HG03439 (cell line): ENCODE data around the gene ROR2.

Experiments
- ATAC-seq: cut with Tn5 transposase; IDR thresholded peaks from one replicate; pipeline ENCODE4 v1.9.1; 2021; ENCODE audit warnings: mild to moderate bottlenecking, moderate library complexity; ENCODE audit not compliant: unreplicated experiment

The ROR2 gene

GRCh38 chr9:91882627-91883026 lies 67.4 kb downstream of the ROR2 start:
- ATAC-seq = no peak

DNA sequence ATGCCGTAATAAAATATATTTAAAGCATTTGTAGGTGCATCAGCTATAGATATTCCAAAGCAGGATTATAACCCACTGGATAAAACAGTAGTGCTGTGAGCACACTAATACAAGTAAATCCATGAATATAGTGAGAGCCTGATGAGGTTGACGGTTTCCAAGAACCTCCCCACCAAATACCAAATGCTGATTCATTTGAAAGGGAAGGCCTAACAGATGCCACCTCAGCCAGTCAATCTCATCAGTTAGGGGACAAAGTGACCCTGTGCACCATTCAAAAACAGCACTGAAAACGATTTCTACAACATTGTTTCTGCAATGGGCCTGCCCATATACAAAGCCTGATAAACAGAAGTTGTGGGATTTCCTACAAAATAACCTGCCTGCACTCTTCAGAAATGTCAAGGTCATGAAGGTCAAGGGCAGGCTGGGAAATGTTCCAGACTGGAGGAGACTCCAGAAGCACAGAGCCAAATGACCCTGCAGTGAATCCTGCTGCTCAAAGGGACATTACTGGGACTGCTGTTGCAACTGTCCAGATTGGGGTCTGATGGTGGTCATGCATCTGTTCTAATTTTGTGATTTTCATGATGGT lies 69.6 kb downstream of the ROR2 start:
- ATAC-seq = no peak

- no peak for ATAC-seq
Observed at GRCh38 chr9:91879231-91879630, 70.8 kb downstream of the ROR2 start.

DNA sequence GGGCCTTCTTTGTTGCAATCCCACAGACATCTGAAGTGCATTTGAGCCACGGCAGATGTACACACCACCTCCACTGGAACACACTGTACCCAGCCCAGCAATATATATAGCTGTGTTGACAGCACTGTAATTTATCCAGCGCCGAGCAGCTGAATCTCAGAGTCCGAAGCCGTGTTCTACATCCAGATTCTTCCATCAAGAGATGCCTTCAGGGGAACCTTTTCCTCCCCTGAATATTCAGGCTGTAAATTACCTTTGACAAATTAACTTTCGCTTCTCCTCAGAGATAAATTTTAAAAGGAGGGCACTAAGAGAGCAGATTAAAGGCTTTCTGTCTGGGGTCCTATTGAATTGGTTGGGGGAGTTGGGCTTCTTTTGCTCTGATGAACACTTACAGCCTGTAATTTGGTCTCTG lies 76.4 kb downstream of the ROR2 start:
- no peak for ATAC-seq

- no peak for ATAC-seq
Observed at GRCh38 chr9:91868732-91869391, 81.2 kb downstream of the ROR2 start.

DNA sequence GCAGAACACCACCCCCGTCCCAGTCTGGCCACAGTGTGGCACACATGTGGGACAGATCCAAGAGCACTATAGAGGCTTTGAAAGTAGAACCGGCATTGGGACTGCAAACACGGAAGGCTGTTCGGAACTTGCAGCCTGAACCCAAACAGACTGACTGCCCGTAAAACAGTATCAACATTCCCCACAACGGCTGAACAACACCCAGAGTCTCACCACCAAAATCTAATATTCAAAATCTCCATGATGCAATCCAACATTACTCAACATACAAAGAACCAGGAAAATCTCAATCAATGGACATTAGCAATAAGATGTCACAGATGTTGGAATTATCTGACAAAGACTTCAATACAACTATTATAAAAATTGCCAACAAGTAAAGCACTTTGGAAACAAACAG lies 82.3 kb downstream of the ROR2 start:
- no peak for ATAC-seq

- no peak for ATAC-seq
Observed at GRCh38 chr9:91865041-91865440, 85.0 kb downstream of the ROR2 start.

DNA sequence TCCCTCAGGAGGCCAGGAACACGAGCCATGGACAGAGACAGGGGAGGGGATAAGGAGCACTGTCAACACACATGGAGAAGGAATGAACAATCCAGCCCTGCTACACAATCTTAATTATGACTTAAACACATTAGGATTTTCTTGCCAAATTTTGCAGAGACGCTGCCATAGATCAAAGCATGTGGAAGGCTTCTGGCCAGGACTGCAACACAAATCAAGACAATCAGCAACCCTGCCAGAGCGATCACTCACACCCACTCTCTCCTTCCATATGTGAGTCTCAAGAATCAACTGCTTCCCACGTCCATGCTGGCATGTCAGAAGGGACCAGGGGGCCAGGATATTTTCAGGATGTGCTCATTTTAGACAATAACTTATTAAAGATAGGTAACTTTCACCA lies 85.6 kb downstream of the ROR2 start:
- ATAC-seq = no peak

DNA sequence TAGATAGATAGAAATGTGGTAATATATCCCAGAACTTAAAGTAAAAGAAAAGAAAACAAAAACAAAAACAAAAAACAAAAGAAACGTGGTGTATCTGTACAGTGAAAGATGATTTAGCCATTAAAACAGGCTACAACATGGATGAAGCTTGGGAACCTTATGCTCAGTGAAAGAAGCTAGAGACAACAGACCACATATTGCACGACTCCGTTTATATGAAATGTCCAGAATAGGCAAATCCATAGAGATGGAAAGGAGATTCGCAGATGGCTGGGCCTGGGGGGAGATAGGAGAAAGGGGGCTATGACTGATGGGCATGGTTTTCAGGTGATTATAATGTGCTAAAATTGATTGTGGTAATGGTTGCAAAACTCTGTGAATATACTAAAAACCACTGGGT lies 86.6 kb downstream of the ROR2 start:
- no peak for ATAC-seq

GRCh38 chr9:91858213-91859030 lies 91.6 kb downstream of the ROR2 start:
- ATAC-seq = no peak

DNA sequence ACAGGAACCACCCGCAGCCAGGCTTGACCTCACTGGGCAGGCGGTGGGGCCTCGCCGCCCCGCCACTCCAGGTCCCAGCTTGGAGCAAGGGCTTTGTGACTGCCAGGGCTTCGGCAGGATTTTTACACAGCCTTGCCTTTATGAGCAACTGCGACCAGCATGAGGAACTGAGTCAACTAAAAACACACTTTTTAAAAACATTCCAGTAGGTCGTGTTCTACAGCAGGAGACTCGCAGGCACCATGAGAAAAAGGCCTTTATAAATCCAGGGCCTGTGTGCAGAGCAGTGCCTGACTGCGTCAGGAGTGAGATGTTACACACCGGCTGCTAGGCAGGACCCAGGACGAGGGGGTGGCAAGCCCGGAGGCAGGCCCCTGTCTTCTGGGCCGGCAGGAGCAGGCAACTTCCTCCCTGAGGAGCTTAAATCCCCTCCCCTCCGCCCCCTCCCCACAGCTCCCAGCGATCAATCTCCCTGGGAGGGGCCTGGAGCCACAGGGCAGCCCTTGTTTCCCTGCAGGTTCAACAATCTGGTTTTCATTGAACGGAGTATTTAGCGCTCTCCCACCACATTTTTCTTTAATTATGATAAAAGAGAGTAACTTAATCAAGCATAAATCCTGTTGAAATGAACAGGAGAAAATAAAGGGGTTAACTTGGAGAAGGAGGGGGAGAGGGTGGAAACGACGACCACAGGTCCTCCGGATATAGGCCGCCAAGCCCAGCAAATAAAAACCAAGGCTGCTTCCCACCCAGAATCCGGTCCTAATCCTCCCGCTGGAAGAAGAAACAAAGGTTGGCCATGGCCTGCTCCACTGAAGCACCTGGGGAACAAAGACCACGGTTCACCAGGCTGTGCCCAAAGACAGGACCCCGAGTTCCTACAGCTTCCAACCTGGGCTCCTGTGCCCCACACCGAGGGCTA lies 92.5 kb downstream of the ROR2 start:
- no peak for ATAC-seq

- no peak for ATAC-seq
Observed at GRCh38 chr9:91856419-91856818, 93.6 kb downstream of the ROR2 start.

DNA sequence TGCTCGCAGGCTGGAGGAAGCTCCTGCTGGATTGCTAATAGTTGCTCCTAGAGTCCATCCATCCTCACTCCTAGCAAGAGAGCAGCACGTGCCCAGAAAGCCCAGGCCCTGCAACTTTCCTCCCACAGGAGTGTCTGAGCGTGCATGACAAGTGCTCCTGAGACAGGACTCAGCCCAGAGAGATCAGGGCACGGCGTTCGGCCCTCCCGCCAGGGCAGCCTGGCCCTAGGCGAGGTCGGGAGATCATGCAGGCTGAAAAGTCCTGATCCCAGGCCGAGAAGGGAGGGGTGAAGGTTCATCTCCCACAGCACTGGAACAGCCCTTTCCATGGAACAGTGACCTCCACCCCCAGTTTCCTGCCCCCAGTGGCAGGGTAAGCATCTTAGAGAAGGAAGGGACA lies 94.8 kb downstream of the ROR2 start:
- ATAC-seq = no peak

DNA sequence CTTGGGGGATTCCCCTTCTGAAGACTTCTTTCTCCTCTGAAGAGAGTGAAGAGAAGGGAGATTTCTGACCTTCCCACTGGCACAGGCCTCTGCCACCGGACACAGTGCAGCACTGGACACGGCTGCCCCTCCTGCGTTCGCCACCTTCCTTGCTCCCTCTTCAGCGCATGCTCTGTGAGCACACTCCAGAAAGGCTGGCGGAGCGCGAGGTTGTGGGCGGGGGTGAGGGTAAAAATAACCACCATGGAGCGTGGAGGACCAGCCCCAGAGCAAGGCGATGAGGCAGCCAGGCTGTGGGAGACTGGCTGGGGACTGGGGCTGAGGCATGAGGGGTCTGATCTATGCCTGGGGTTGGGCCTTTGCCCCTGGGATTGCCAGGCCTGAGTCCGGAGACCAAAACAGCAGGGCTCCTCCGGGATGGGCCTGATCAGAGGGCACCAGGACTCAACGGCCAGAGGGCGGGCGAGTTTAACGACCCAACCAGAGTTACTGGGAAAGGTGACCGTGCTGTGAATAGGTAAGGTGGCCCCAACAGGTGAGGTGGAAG lies 97.2 kb downstream of the ROR2 start:
- no peak for ATAC-seq

DNA sequence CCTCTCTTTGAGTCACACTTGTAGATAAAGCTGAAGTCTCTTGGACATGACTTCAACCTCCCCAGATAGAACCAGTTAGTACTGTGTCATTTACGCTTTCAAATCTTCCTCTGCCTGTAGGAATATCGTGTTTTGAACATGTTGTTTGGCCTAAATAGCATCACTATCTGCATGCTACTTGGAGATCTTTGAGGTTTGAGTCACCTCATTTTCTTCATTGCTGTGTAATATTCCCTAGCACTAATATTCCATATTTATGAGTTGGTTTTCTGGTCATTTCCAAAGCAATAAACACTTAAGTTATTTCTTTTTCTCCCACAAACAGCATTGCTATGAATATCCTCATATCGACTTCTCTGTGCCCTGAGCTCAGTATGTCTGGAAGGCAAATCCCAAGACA lies 100.3 kb downstream of the ROR2 start:
- ATAC-seq = no peak

DNA sequence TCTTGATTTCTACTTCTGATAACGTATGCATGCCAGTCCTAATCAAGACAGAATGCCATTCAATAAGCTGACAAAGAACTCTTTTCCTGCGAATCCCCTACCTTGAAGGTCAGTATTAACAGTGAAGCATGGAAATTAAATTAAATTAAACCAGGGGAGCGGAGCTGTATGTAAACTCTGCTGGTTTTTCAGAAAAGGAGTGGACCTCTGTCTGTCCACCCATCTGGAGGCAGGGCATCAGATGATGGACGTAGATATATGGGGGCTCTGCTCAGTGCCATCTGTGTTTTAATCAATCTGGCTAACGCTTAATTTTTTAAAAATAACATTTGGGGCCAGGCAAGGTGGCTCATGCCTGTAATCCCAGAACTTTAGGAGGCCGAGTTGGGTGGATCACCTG lies 101.9 kb downstream of the ROR2 start:
- ATAC-seq = no peak

- no peak for ATAC-seq
Observed at GRCh38 chr9:91847581-91848091, 102.4 kb downstream of the ROR2 start.

DNA sequence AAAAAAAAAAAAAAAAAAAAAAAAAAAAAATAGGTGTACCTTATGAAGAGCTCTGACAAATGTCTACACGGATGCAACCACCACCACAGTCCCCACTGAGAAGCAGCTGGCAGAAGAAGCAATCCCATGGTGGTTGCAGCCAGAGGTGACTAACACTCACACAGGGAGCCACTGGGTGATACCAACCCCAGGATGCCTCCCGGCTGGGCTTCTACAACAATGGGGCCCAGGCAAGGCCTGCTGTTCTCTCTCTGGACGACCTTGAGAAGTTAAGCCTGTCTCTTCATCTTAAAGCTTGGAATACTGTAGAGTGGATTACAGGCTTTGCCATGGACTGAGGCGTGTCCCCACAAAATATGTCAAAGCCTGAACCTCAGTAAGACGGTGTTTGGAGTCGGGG lies 104.1 kb downstream of the ROR2 start:
- ATAC-seq = no peak

- ATAC-seq = no peak
Observed at GRCh38 chr9:91844701-91845291, 105.2 kb downstream of the ROR2 start.

GRCh38 chr9:91844190-91844589 lies 105.8 kb downstream of the ROR2 start:
- no peak for ATAC-seq
